VCaP (cell line): Measurements from ENCODE around the gene EML1.

Source experiments
- H3K27ac ChIP-seq: fragments of 450-650 bp; 2 replicates; pipeline ENCODE4 v1.5.1; 2017
- CTCF ChIP-seq: fragments of 450-650 bp; conservative IDR thresholded peaks from 2 replicates; pipeline ENCODE4 v1.5.1; 2017; ENCODE audit warnings: mild to moderate bottlenecking, moderate library complexity

The EML1 gene

GRCh38 chr14:99892406-99892805 lies 99.2 kb downstream of the EML1 start:
- H3K27ac ChIP-seq: peak overlapping the region; percentile 53; the same call in 1 of the 2 replicates
- TF ChIP-seq CTCF: no peak

DNA sequence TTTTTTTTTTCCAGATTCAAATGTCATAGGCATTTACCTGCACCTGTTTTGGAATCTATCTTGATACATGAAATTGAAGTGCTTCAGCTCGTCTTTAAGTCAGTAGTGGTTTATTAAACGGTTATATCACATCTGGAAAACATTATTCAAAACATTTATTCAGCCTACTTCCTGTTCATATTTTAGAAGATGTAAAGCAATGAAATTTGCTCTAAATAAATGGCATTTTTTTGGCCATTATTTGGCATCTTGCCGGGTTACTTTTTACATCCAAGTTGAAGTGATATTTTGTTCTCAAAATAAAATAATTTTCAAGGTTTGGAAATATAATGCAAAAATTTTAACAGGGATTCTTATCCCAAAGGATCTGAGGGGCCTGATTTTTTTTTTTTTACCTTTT lies 103.1 kb downstream of the EML1 start:
- no peak overlapping the region for H3K27ac ChIP-seq
- no peak for TF ChIP-seq CTCF

DNA sequence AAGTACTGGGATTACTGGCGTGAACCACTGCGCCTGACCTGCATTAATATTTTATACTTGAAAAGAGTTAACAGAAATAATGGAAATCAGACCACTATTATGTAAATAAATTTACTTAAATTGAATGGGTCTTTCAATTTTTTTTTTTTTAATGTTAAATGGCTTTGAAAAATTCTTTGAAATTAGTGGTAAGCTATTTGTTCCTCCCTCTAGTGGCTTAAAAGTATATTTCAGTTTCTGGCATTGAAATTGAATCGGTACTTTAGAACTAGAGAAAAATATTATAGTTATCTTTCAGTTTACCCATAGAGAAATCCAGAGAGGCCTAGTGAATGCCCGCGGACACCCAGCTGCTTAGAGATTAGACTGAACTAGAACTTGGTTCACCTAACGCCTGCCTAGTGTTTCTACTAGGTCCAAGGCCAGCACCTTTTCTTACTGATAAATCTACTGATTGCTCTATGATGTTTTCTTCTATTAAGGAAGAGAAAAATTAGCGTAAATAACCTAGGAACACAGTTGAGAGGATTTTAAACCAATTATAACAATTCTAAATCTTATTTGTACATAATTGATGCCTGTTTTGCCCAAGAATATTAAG lies 106.5 kb downstream of the EML1 start:
- peak; percentile 78 for TF ChIP-seq CTCF
- no peak overlapping the region for H3K27ac ChIP-seq

DNA sequence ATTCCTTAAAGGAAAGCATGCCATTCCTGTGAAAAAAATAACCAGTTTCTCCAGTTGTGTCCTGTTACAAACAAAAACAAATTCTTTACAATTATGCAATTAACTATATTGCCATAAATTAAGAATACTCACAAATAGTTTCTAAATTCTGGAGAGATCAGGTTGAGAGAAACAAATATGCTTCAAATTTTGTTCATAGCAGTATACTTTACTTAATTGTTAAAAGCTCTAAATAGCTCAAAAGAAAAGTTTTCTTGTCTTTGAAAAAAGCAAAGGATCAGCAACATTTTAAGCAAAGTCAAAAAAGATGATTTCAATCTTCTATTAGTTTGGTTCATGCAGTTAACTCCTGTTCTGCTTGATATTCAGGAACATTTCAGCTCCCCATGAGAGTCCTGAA lies 109.7 kb downstream of the EML1 start:
- H3K27ac ChIP-seq: no peak overlapping the region
- TF ChIP-seq CTCF: no peak

DNA sequence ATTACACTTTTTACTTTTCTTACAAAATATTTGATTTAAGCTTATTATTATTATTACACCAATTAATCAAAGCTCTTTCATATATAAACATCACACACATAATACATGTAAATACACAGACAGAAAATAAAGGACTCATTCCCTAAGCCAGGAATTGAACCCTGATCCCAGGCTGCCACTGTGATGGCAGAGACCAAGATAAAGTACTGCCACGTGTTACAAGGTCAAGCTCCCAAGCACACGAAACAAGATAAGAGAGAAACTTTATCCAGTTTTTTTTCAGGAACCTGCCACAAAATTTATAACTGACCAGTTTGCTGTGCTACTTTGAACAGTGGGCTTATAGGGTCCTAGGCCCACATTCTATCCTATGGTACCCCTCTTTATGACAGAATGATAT lies 111.3 kb downstream of the EML1 start:
- no peak overlapping the region for H3K27ac ChIP-seq
- TF ChIP-seq CTCF: no peak

DNA sequence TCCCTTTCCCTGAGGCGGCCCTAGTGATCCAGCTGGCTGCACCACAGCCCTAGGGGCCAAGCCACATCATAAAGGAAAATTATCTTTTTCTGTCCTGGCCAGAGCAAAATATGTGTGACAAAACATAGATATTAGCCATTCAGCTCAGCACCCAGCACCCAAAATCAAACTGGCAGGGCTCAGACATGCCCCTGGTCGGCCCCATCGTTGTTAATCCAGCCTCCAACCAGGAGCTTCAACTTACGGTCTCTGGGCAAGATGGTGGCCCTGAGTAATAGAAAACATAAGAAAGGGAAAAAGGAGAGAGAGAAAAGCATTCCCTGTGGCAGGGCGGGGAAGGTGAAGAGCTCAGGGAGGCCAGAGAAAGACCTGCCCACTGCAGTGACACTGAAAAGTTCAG lies 111.9 kb downstream of the EML1 start:
- TF ChIP-seq CTCF: no peak
- no peak overlapping the region for H3K27ac ChIP-seq

DNA sequence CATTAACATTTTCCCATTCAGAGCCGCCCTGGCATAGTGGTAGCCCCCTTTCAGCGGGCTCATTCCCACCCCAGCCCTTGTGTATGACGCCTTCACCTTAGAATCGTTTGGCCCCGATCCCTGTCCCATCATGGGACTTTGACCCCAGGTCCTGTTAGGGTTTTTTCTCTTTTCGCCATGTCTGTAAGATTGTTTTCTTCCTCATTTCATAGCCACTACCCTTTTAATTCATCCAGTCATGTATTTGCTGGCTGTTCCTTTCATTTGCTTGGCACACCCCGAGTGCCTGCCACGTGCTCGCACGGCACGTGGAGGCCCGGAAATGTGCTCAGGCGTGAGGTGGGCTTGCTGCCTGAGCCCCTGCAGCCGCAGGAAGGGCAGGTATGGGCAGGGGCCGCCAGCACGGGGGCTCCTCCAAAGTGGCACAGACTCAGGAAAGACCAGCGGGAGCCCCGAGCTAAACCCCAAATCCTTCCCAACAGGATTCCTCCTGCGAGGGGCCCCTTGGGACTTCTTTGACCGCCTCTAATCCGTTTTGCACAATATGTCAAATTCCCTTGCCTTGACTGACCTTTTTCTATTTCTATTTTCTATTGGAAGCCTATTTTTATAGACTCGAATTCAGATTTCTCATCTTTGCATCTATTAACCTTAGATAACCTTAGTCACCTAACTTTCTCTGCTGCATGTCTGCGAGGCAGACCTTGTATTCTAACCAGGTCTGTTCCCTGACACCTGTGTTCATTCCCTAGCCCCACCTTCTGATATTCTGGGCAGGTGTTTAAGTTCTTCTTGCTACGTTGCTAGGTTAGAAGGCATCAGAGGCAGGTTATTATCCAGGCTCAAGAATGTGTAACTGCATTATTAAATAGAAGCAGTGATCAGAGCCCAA lies 114.8 kb downstream of the EML1 start:
- no peak overlapping the region for H3K27ac ChIP-seq

More for the DNA sequence above, 114.8 kb downstream of the EML1 start:
- no peak for TF ChIP-seq CTCF
